Mesenchymal stem cell (in vitro differentiated cells and primary cell): ENCODE results near the gene DAD1.
"Not testable (repeated sequence)": the region's sequence is repeated elsewhere in the genome, so short reads cannot be mapped to it uniquely, and the experiment has no call there.

ENCODE experiments used
- DNase-seq: peaks from one replicate; pipeline ENCODE4 v3.0.0-alpha.2; 2013
- H2AFZ ChIP-seq: one replicate; pipeline ENCODE4 v1.6.1; 2013; ENCODE audit warnings: low read depth, mild to moderate bottlenecking, control low read depth, inconsistent platforms, low read length, moderate library complexity
- H2AK5ac ChIP-seq: 2 replicates; pipeline ENCODE4 v1.6.1; 2013; ENCODE audit warnings: low read length, moderate library complexity, mild to moderate bottlenecking, inconsistent platforms; ENCODE audit not compliant: severe bottlenecking
- H2BK120ac ChIP-seq: one replicate; pipeline ENCODE4 v1.6.1; 2013; ENCODE audit warnings: low read depth, mild to moderate bottlenecking, inconsistent platforms, low read length, moderate library complexity
- H2BK12ac ChIP-seq, 2 experiments: one replicate each; pipeline ENCODE4 v1.6.1; 2013; ENCODE audit warnings: inconsistent platforms in 2 of 2, low read length in 2 of 2, mild to moderate bottlenecking in 2 of 2, moderate library complexity in 2 of 2, control low read depth in 1 of 2
- H2BK15ac ChIP-seq: one replicate; pipeline ENCODE4 v1.6.1; 2013; ENCODE audit warnings: mild to moderate bottlenecking, low read depth, inconsistent platforms; ENCODE audit not compliant: poor library complexity, severe bottlenecking
- H2BK5ac ChIP-seq: 2 replicates; pipeline ENCODE4 v1.6.1; 2013; ENCODE audit warnings: low read depth, mild to moderate bottlenecking, low read length, control low read depth, inconsistent platforms; ENCODE audit not compliant: poor library complexity, severe bottlenecking
- H3K14ac ChIP-seq, 2 experiments: one replicate each; pipeline ENCODE4 v1.6.1; 2013; ENCODE audit warnings: inconsistent platforms in 2 of 2, low read length in 2 of 2, control low read depth in 1 of 2, mild to moderate bottlenecking in 1 of 2, moderate library complexity in 1 of 2
- H3K18ac ChIP-seq, 2 experiments: one replicate each; pipeline ENCODE4 v1.6.1; 2013; ENCODE audit warnings: inconsistent platforms in 2 of 2, low read length in 2 of 2, control low read depth in 1 of 2, low read depth in 1 of 2, mild to moderate bottlenecking in 1 of 2
- H3K23ac ChIP-seq, 2 experiments: one replicate each; pipeline ENCODE4 v1.6.1; 2013; ENCODE audit warnings: inconsistent platforms in 2 of 2, low read length in 2 of 2, mild to moderate bottlenecking in 2 of 2, moderate library complexity in 2 of 2, control low read depth in 1 of 2
- H3K27ac ChIP-seq: 2 replicates; pipeline ENCODE4 v1.5.1; 2013; ENCODE audit warnings: mild to moderate bottlenecking, moderate library complexity, low read length, control low read depth, inconsistent platforms; ENCODE audit not compliant: poor library complexity, severe bottlenecking
- H3K27me3 ChIP-seq, 2 experiments: 2 replicates each; pipeline versions ENCODE4 v1.6.1 to v1.7.0; 2013; ENCODE audit warnings: low read length in 2 of 2, mild to moderate bottlenecking in 2 of 2, moderate library complexity in 2 of 2, control low read depth in 1 of 2, inconsistent platforms in 1 of 2; ENCODE audit not compliant: control insufficient read depth in 1 of 2, insufficient read depth in 1 of 2
- H3K36me3 ChIP-seq, 2 experiments: 2 replicates each; pipeline versions ENCODE4 v1.6.1 to v1.7.0; 2013; ENCODE audit warnings: low read length in 2 of 2, control low read depth in 1 of 2, inconsistent platforms in 1 of 2, low read depth in 1 of 2, mild to moderate bottlenecking in 1 of 2; ENCODE audit not compliant: insufficient read depth in 2 of 2, control insufficient read depth in 1 of 2
- H3K4ac ChIP-seq, 2 experiments: one replicate each; pipeline ENCODE4 v1.6.1; 2013; ENCODE audit warnings: inconsistent platforms in 2 of 2, low read length in 2 of 2, mild to moderate bottlenecking in 2 of 2, moderate library complexity in 2 of 2, control low read depth in 1 of 2, low read depth in 1 of 2
- H3K4me1 ChIP-seq: 2 replicates; pipeline ENCODE4 v1.6.1; 2013; ENCODE audit warnings: low read depth, low read length, control low read depth; ENCODE audit not compliant: control insufficient read depth, insufficient read depth
- H3K4me2 ChIP-seq: 2 replicates; pipeline ENCODE4 v1.6.1; 2013; ENCODE audit warnings: low read length, mild to moderate bottlenecking, inconsistent platforms; ENCODE audit not compliant: poor library complexity, severe bottlenecking
- H3K4me3 ChIP-seq, 2 experiments: 2 replicates each; pipeline versions ENCODE4 v1.5.1 to v1.7.0; 2013; ENCODE audit warnings: low read length in 2 of 2, mild to moderate bottlenecking in 2 of 2, control low read depth in 1 of 2, low read depth in 1 of 2; ENCODE audit not compliant: insufficient read depth in 1 of 2
- H3K79me1 ChIP-seq: replicated peaks from 2 replicates; pipeline ENCODE4 v1.6.1; 2013; ENCODE audit warnings: mild to moderate bottlenecking, control low read depth, low read length, inconsistent platforms; ENCODE audit not compliant: poor library complexity, severe bottlenecking
- H3K9ac ChIP-seq: 2 replicates; pipeline ENCODE4 v1.7.0; 2013; ENCODE audit warnings: mild to moderate bottlenecking, low read length, moderate library complexity
- H3K9me3 ChIP-seq: 2 replicates; pipeline ENCODE4 v1.7.0; 2013; ENCODE audit warnings: mild to moderate bottlenecking, low read length; ENCODE audit not compliant: control insufficient read depth
- H4K8ac ChIP-seq: one replicate; pipeline ENCODE4 v1.6.1; 2013; ENCODE audit warnings: inconsistent platforms, mild to moderate bottlenecking, low read length, moderate library complexity
- H4K91ac ChIP-seq: one replicate; pipeline ENCODE4 v1.6.1; 2013; ENCODE audit warnings: mild to moderate bottlenecking, low read length, inconsistent platforms
- whole genome bisulfite sequencing: methylation state at CpG from one replicate; pipeline ENCODE4 v1.1.7; 2013; ENCODE audit warnings: mixed read lengths; 5-methylcytosine and 5-hydroxymethylcytosine counted together

DAD1 gene

DNA sequence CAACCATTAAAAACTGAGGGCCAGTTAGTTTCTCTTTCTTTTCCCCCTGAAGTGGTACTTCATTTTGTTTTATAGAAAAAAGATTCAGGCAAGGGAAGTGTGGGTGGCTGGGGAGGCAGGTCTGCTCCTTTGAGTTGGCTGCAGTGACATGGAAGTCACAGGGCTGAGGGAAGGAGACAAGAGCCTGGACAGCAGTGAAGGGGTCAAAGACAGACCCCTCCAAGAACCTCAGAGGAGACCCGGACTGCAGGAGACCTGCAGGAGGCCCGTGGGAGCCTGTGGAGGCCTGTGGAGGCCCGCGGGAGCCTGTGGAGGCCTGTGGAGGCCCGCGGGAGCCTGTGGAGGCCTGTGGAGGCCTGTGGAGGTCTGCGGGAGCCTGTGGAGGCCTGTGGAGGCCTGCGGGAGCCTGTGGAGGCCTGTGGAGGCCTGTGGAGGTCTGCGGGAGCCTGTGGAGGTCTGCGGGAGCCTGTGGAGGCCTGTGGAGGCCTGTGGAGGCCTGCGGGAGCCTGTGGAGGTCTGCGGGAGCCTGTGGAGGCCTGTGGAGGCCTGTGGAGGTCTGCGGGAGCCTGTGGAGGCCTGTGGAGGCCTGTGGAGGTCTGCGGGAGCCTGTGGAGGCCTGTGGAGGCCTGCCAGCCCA lies 35.0 kb downstream of the DAD1 start:
- not testable (repeated sequence) for H3K4ac ChIP-seq, H3K27ac ChIP-seq, H2AK5ac ChIP-seq, H4K8ac ChIP-seq, H2BK5ac ChIP-seq, H3K4me3 ChIP-seq, H3K36me3 ChIP-seq, H3K14ac ChIP-seq, H2BK120ac ChIP-seq, DNase-seq, H2AFZ ChIP-seq, H3K18ac ChIP-seq, H3K9ac ChIP-seq, H3K9me3 ChIP-seq, H4K91ac ChIP-seq, H3K79me1 ChIP-seq, H3K4me2 ChIP-seq
- H3K27me3 ChIP-seq, result peaks cover 0 to 14% of the 10 kb centered on the region in 2 experiments
- peak overlapping the region in 1 of 2 experiments; percentile 6 for H3K23ac ChIP-seq
- H2BK12ac ChIP-seq, result peak overlapping the region in 1 of 2 experiments; percentile 21
- 92% methylated on average over 10 of the region's 14 CpGs for WGBS
- H2BK15ac ChIP-seq, result peak overlapping the region; percentile 26
- H3K4me1 ChIP-seq, result peaks cover 40% of the 10 kb centered on the region

DNA sequence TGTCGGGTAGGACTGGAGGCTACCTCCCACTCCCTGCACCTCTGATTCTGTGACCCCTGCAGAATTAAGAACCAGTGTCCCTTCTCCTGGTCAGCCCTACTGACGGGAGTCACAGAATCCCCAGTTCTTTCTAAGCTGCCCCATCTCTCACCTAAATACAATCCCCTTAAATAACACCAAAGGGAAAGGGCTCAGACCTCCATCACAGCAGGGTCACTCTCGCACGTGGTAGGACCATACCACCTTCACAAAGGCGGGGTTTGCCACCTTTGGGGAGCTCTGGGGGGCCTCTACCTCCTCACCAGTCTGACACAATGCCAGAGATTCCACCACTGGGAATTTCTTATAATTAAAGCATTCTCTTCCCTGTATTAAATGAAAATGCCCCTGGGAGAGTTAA lies 35.6 kb downstream of the DAD1 start:
- Histone ChIP-seq H3K36me3 (peaks cover 0 to 2% of the 10 kb centered on the region in 2 experiments), H3K4ac (no peak overlapping the region), H4K8ac (no peak overlapping the region), H2BK12ac (peak overlapping the region; percentile 14 to 38), H2AFZ (no peak overlapping the region), H2AK5ac (no peak overlapping the region), H2BK120ac (no peak overlapping the region), H3K9ac (no peak overlapping the region), H3K4me2 (no peak overlapping the region), H3K79me1 (no peaks in the 10 kb centered on the region), H3K18ac (no peak overlapping the region), H3K27me3 (peaks cover 0 to 14% of the 10 kb centered on the region in 2 experiments), H2BK5ac (no peak overlapping the region), H3K4me1 (peaks cover 38% of the 10 kb centered on the region), H3K23ac (no peak overlapping the region), H2BK15ac (peak overlapping the region; percentile 96), H3K4me3 (no peak overlapping the region), H3K9me3 (no peaks in the 10 kb centered on the region), H3K14ac (no peak overlapping the region), H3K27ac (no peak overlapping the region), H4K91ac (no peak overlapping the region)
- no peak for DNase-seq
- 83% methylated on average over 5 of the region's 5 CpGs for WGBS

DNA sequence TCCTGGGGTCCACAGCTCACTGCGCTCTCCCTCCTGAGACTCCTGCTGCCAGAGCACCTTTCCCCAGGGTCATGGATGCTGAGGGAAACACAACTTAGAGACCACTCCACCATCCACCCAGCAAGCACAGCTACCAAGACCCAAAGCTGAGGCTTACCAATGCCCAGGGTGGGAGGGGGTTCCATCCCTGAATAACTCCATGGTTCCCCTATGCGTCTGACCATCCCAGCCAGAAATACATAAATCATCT lies 36.3 kb downstream of the DAD1 start:
- no peak overlapping the region for H2AK5ac ChIP-seq
- H2BK15ac ChIP-seq, result no peak overlapping the region
- no peak overlapping the region for H4K91ac ChIP-seq
- no peak overlapping the region for H3K27ac ChIP-seq
- 76% methylated on average over 2 of the region's 2 CpGs for WGBS
- no peaks in the 10 kb centered on the region for H3K9me3 ChIP-seq
- no peak overlapping the region for H3K14ac ChIP-seq
- H2BK12ac ChIP-seq, result peak overlapping the region in 1 of 2 experiments; percentile 65
- H2BK120ac ChIP-seq, result no peak overlapping the region
- no peak overlapping the region for H2AFZ ChIP-seq
- no peak overlapping the region for H3K4me3 ChIP-seq
- no peak overlapping the region for H3K4ac ChIP-seq
- H3K18ac ChIP-seq, result no peak overlapping the region
- H3K4me1 ChIP-seq, result peaks cover 39% of the 10 kb centered on the region
- no peak overlapping the region for H2BK5ac ChIP-seq
- no peaks in the 10 kb centered on the region for H3K79me1 ChIP-seq
- no peak overlapping the region for H3K9ac ChIP-seq
- H3K27me3 ChIP-seq, result peaks cover 0 to 14% of the 10 kb centered on the region in 2 experiments
- H3K36me3 ChIP-seq, result no peaks in the 10 kb centered on the region
- no peak overlapping the region for H3K4me2 ChIP-seq
- no peak overlapping the region for H3K23ac ChIP-seq
- DNase-seq, result no peak
- H4K8ac ChIP-seq, result no peak overlapping the region

DNA sequence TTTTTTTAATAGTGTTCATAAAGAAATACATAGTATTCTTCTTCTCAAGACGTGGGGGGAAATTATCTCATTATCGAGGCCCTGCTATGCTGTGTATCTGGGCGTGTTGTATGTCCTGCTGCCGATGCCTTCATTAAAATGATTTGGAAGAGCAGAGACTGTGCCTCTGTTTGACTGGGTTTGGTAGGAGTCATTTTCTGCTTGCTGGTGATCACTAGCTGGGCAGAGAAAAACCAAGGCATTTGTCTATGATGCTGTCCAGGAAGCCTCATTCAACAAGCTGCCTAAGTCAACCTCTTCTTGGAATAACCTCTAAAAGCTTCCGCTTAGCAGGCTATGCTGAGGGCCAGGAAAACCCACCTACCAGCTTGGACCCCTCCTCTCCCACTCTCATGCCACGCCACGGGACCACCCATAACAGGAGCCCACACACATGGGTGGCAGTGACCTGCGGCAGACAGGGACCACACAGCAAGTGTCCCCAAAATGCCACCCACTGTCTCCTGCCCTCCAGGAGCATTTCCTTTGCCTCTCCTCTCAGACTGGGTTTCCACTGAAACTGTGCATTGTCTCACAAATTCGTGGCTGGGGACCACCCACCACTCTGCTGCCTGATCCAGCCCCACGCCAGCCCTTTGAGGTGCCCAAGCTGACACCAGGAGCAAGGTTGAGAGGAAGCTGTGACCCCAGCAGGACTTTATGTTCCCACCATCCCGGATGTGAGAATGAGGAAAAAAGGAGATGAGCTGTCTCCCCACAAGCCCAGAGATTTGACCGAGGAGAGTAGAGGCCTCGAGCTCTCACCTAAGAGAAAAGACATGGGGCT lies 36.8 kb downstream of the DAD1 start:
- Histone ChIP-seq H2AFZ (no peak overlapping the region), H2AK5ac (peak overlapping the region; percentile 64), H3K9ac (no peak overlapping the region), H4K8ac (peak overlapping the region; percentile 29), H3K36me3 (no peaks in the 10 kb centered on the region), H3K27ac (no peak overlapping the region), H2BK120ac (peak overlapping the region; percentile 66), H3K14ac (peak overlapping the region in 1 of 2 experiments; percentile 11), H3K4me2 (no peak overlapping the region), H3K79me1 (no peaks in the 10 kb centered on the region), H3K27me3 (peaks cover 0 to 14% of the 10 kb centered on the region in 2 experiments), H3K9me3 (no peaks in the 10 kb centered on the region), H3K18ac (peak overlapping the region; percentile 37 to 66), H2BK15ac (peak overlapping the region; percentile 54), H3K4me3 (no peak overlapping the region), H2BK12ac (peak overlapping the region; percentile 61 to 65), H3K23ac (no peak overlapping the region), H3K4ac (peak overlapping the region; percentile 53 to 59), H3K4me1 (peaks cover 40% of the 10 kb centered on the region), H4K91ac (peak overlapping the region; percentile 92), H2BK5ac (no peak overlapping the region)
- DNase-seq, result no peak
- 83% methylated on average over 13 of the region's 13 CpGs for WGBS
